Mesenchymal stem cell (in vitro differentiated cells and primary cell): ENCODE results near the gene RRP1.

ENCODE experiments used
- DNase-seq: peaks from one replicate; pipeline ENCODE4 v3.0.0-alpha.2; 2013
- H2AFZ ChIP-seq: one replicate; pipeline ENCODE4 v1.6.1; 2013; ENCODE audit warnings: low read depth, mild to moderate bottlenecking, control low read depth, inconsistent platforms, low read length, moderate library complexity
- H2AK5ac ChIP-seq: 2 replicates; pipeline ENCODE4 v1.6.1; 2013; ENCODE audit warnings: low read length, moderate library complexity, mild to moderate bottlenecking, inconsistent platforms; ENCODE audit not compliant: severe bottlenecking
- H2BK120ac ChIP-seq: one replicate; pipeline ENCODE4 v1.6.1; 2013; ENCODE audit warnings: low read depth, mild to moderate bottlenecking, inconsistent platforms, low read length, moderate library complexity
- H2BK12ac ChIP-seq, 2 experiments: one replicate each; pipeline ENCODE4 v1.6.1; 2013; ENCODE audit warnings: inconsistent platforms in 2 of 2, low read length in 2 of 2, mild to moderate bottlenecking in 2 of 2, moderate library complexity in 2 of 2, control low read depth in 1 of 2
- H2BK15ac ChIP-seq: one replicate; pipeline ENCODE4 v1.6.1; 2013; ENCODE audit warnings: mild to moderate bottlenecking, low read depth, inconsistent platforms; ENCODE audit not compliant: poor library complexity, severe bottlenecking
- H2BK5ac ChIP-seq: 2 replicates; pipeline ENCODE4 v1.6.1; 2013; ENCODE audit warnings: low read depth, mild to moderate bottlenecking, low read length, control low read depth, inconsistent platforms; ENCODE audit not compliant: poor library complexity, severe bottlenecking
- H3K14ac ChIP-seq, 2 experiments: one replicate each; pipeline ENCODE4 v1.6.1; 2013; ENCODE audit warnings: inconsistent platforms in 2 of 2, low read length in 2 of 2, control low read depth in 1 of 2, mild to moderate bottlenecking in 1 of 2, moderate library complexity in 1 of 2
- H3K18ac ChIP-seq, 2 experiments: one replicate each; pipeline ENCODE4 v1.6.1; 2013; ENCODE audit warnings: inconsistent platforms in 2 of 2, low read length in 2 of 2, control low read depth in 1 of 2, low read depth in 1 of 2, mild to moderate bottlenecking in 1 of 2
- H3K23ac ChIP-seq, 2 experiments: one replicate each; pipeline ENCODE4 v1.6.1; 2013; ENCODE audit warnings: inconsistent platforms in 2 of 2, low read length in 2 of 2, mild to moderate bottlenecking in 2 of 2, moderate library complexity in 2 of 2, control low read depth in 1 of 2
- H3K27ac ChIP-seq: 2 replicates; pipeline ENCODE4 v1.5.1; 2013; ENCODE audit warnings: mild to moderate bottlenecking, moderate library complexity, low read length, control low read depth, inconsistent platforms; ENCODE audit not compliant: poor library complexity, severe bottlenecking
- H3K27me3 ChIP-seq, 2 experiments: 2 replicates each; pipeline versions ENCODE4 v1.6.1 to v1.7.0; 2013; ENCODE audit warnings: low read length in 2 of 2, mild to moderate bottlenecking in 2 of 2, moderate library complexity in 2 of 2, control low read depth in 1 of 2, inconsistent platforms in 1 of 2; ENCODE audit not compliant: control insufficient read depth in 1 of 2, insufficient read depth in 1 of 2
- H3K36me3 ChIP-seq, 2 experiments: 2 replicates each; pipeline versions ENCODE4 v1.6.1 to v1.7.0; 2013; ENCODE audit warnings: low read length in 2 of 2, control low read depth in 1 of 2, inconsistent platforms in 1 of 2, low read depth in 1 of 2, mild to moderate bottlenecking in 1 of 2; ENCODE audit not compliant: insufficient read depth in 2 of 2, control insufficient read depth in 1 of 2
- H3K4ac ChIP-seq, 2 experiments: one replicate each; pipeline ENCODE4 v1.6.1; 2013; ENCODE audit warnings: inconsistent platforms in 2 of 2, low read length in 2 of 2, mild to moderate bottlenecking in 2 of 2, moderate library complexity in 2 of 2, control low read depth in 1 of 2, low read depth in 1 of 2
- H3K4me1 ChIP-seq: 2 replicates; pipeline ENCODE4 v1.6.1; 2013; ENCODE audit warnings: low read depth, low read length, control low read depth; ENCODE audit not compliant: control insufficient read depth, insufficient read depth
- H3K4me2 ChIP-seq: 2 replicates; pipeline ENCODE4 v1.6.1; 2013; ENCODE audit warnings: low read length, mild to moderate bottlenecking, inconsistent platforms; ENCODE audit not compliant: poor library complexity, severe bottlenecking
- H3K4me3 ChIP-seq, 2 experiments: 2 replicates each; pipeline versions ENCODE4 v1.5.1 to v1.7.0; 2013; ENCODE audit warnings: low read length in 2 of 2, mild to moderate bottlenecking in 2 of 2, control low read depth in 1 of 2, low read depth in 1 of 2; ENCODE audit not compliant: insufficient read depth in 1 of 2
- H3K79me1 ChIP-seq: replicated peaks from 2 replicates; pipeline ENCODE4 v1.6.1; 2013; ENCODE audit warnings: mild to moderate bottlenecking, control low read depth, low read length, inconsistent platforms; ENCODE audit not compliant: poor library complexity, severe bottlenecking
- H3K9ac ChIP-seq: 2 replicates; pipeline ENCODE4 v1.7.0; 2013; ENCODE audit warnings: mild to moderate bottlenecking, low read length, moderate library complexity
- H3K9me3 ChIP-seq: 2 replicates; pipeline ENCODE4 v1.7.0; 2013; ENCODE audit warnings: mild to moderate bottlenecking, low read length; ENCODE audit not compliant: control insufficient read depth
- H4K8ac ChIP-seq: one replicate; pipeline ENCODE4 v1.6.1; 2013; ENCODE audit warnings: inconsistent platforms, mild to moderate bottlenecking, low read length, moderate library complexity
- H4K91ac ChIP-seq: one replicate; pipeline ENCODE4 v1.6.1; 2013; ENCODE audit warnings: mild to moderate bottlenecking, low read length, inconsistent platforms
- WGBS: methylation state at CpG from one replicate; pipeline ENCODE4 v1.1.7; 2013; ENCODE audit warnings: mixed read lengths; 5-methylcytosine and 5-hydroxymethylcytosine counted together

The RRP1 gene

DNA sequence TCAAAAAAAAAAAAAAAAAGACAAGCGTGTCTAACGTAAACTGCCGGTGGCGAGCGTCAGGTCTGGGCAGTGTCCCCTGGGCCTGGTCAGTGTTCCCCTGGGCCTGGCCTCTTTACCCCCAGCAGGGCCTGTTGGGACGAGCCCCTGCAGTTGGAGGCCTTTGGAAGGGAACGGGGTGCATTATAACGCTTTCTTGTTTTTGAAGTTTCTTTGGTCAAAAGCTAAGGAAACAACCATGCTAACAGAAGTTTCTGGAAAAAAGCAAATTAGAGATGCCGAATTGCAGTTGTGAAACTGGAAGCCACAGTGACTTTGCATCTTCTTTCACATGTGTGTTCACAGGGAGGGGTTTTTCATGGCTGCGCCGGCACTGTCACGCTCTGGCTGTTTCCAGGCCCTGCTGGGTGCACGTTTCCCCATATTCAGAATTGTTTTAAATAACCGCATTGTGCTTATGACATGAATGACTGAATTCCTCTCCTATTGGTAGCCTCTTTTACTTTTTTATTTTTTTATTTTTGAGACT is 16.0 kb downstream of the RRP1 start:
- H3K27ac ChIP-seq, result no peak overlapping the region
- H3K27me3 ChIP-seq, result no peaks in the 10 kb centered on the region
- H3K9ac ChIP-seq, result no peak overlapping the region
- no peak overlapping the region for H2BK120ac ChIP-seq
- no peak overlapping the region for H2AFZ ChIP-seq
- WGBS, result 93% methylated on average over 14 of the region's 14 CpGs
- no peak overlapping the region for H4K8ac ChIP-seq
- no peak overlapping the region for H3K4me2 ChIP-seq
- H3K36me3 ChIP-seq, result peaks cover 53 to 54% of the 10 kb centered on the region in 2 experiments
- H4K91ac ChIP-seq, result no peak overlapping the region
- no peak overlapping the region for H3K23ac ChIP-seq
- no peak overlapping the region for H2BK15ac ChIP-seq
- H3K4me1 ChIP-seq, result no peaks in the 10 kb centered on the region
- H3K79me1 ChIP-seq, result peaks cover 17% of the 10 kb centered on the region
- H2BK5ac ChIP-seq, result no peak overlapping the region
- no peak overlapping the region for H3K4me3 ChIP-seq
- no peak overlapping the region for H3K4ac ChIP-seq
- no peak overlapping the region for H2BK12ac ChIP-seq
- H3K9me3 ChIP-seq, result no peaks in the 10 kb centered on the region
- H3K14ac ChIP-seq, result no peak overlapping the region
- no peak overlapping the region for H2AK5ac ChIP-seq
- H3K18ac ChIP-seq, result no peak overlapping the region
- DNase-seq, result no peak

DNA sequence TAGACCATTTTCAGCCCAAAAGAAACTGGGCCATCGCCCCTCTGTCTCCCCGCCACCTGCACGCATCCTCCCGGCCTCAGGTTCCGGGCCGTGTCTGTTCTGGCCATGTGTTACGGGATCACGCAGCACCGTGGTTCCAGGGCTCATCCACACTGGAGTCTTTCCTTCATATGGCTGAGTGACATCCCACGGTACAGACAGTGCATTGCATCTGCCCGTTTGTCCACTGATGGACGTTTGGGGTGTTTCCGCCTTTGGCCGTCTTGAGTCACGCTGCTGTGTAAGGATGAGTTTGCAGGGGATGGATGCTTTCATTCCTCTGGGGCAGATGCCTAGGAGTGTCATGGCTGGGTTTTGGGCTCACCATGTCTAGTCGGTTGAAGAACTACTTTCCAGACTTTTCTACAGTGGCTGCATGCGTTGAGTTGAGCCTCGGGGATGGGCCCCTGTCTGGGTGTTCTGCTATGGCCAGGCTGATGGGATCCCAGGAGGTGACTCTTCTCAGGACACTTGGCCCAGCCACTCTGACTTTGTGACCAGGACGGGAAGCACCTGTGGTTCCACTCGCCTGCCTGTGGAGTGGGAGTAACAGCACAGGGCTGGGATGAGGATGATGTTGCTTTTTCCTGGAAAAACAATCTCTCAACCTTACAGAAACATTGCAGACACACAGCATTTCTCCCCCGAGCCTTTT is 16.8 kb downstream of the RRP1 start:
- DNase-seq, result no peak
- no peak overlapping the region for H4K8ac ChIP-seq
- H3K4me3 ChIP-seq, result no peak overlapping the region
- no peak overlapping the region for H2AFZ ChIP-seq
- peaks cover 6% of the 10 kb centered on the region for H3K4me1 ChIP-seq
- H3K23ac ChIP-seq, result no peak overlapping the region
- no peak overlapping the region for H2BK15ac ChIP-seq
- H3K14ac ChIP-seq, result no peak overlapping the region
- no peak overlapping the region for H3K4me2 ChIP-seq
- no peak overlapping the region for H2AK5ac ChIP-seq
- H3K18ac ChIP-seq, result no peak overlapping the region
- H2BK12ac ChIP-seq, result no peak overlapping the region
- no peak overlapping the region for H2BK120ac ChIP-seq
- H3K27me3 ChIP-seq, result peaks cover 0 to 3% of the 10 kb centered on the region in 2 experiments
- no peaks in the 10 kb centered on the region for H3K9me3 ChIP-seq
- peaks cover 12% of the 10 kb centered on the region for H3K79me1 ChIP-seq
- H3K36me3 ChIP-seq, result peaks cover 45 to 46% of the 10 kb centered on the region in 2 experiments
- no peak overlapping the region for H3K9ac ChIP-seq
- H4K91ac ChIP-seq, result no peak overlapping the region
- H2BK5ac ChIP-seq, result no peak overlapping the region
- WGBS, result 96% methylated on average over 19 of the region's 21 CpGs
- no peak overlapping the region for H3K27ac ChIP-seq
- H3K4ac ChIP-seq, result no peak overlapping the region

DNA sequence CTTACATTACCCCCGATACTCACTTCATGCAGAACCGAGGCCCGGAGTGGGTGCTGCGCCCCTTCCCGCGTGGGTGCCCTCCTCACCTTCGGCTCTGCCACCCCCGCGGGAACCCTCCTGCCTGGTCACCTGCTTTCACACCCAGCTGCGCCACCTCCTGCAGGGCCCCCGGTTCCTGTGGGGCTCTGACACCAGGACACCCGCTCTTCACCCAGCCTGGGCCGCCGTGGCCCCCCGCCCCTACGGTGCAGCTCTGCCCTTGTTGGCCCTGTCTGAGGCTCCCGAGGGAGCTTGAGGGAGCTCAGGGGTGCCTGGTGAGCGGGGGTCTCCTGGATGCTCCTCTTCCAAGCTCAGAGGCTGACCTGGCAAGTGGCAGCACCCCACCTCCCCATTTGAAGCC is 19.0 kb downstream of the RRP1 start:
- no peak overlapping the region for H3K9ac ChIP-seq
- H2BK15ac ChIP-seq, result no peak overlapping the region
- peaks cover 6% of the 10 kb centered on the region for H3K4me1 ChIP-seq
- DNase-seq, result no peak
- no peak overlapping the region for H3K4me2 ChIP-seq
- peaks cover 3% of the 10 kb centered on the region for H3K79me1 ChIP-seq
- H3K27ac ChIP-seq, result no peak overlapping the region
- WGBS, result 86% methylated on average over 18 of the region's 18 CpGs
- no peak overlapping the region for H3K14ac ChIP-seq
- no peak overlapping the region for H3K4ac ChIP-seq
- H2BK12ac ChIP-seq, result no peak overlapping the region
- no peak overlapping the region for H3K23ac ChIP-seq
- peaks cover 23 to 24% of the 10 kb centered on the region in 2 experiments for H3K36me3 ChIP-seq
- no peak overlapping the region for H2BK5ac ChIP-seq
- H2BK120ac ChIP-seq, result no peak overlapping the region
- no peak overlapping the region for H2AK5ac ChIP-seq
- H2AFZ ChIP-seq, result no peak overlapping the region
- H3K9me3 ChIP-seq, result no peaks in the 10 kb centered on the region
- H3K18ac ChIP-seq, result no peak overlapping the region
- no peak overlapping the region for H4K91ac ChIP-seq
- H4K8ac ChIP-seq, result no peak overlapping the region
- H3K4me3 ChIP-seq, result no peak overlapping the region
- H3K27me3 ChIP-seq, result peaks cover 0 to 19% of the 10 kb centered on the region in 2 experiments

DNA sequence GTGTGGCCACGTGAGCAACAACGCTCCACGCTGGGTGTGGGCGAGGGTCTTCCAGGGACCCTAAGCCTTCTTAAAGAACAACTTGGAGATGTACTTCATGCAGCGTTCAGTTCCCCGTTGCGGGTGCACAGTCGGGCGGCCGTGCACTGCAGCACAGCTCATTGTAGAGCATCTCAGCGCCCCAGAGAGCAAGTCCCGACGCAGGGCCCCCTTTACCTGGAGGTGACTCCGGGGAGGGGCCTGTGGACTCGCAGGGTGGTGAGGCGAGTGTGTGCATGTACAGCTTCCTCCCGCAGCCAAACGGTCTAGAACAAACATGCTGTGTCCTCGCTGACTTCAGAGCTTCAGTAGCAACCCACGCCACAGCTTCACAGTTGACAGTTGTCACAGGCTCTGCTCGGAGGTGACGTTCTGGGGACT is 19.5 kb downstream of the RRP1 start:
- Histone ChIP-seq H3K79me1 (peaks cover 3% of the 10 kb centered on the region), H4K91ac (no peak overlapping the region), H3K9ac (no peak overlapping the region), H2BK12ac (no peak overlapping the region), H2BK120ac (no peak overlapping the region), H3K18ac (no peak overlapping the region), H2BK5ac (no peak overlapping the region), H4K8ac (no peak overlapping the region), H3K27ac (no peak overlapping the region), H2AK5ac (no peak overlapping the region), H2BK15ac (no peak overlapping the region), H3K23ac (no peak overlapping the region), H2AFZ (no peak overlapping the region), H3K4me3 (no peak overlapping the region), H3K14ac (no peak overlapping the region), H3K4me2 (no peak overlapping the region), H3K9me3 (no peaks in the 10 kb centered on the region), H3K27me3 (peaks cover 0 to 21% of the 10 kb centered on the region in 2 experiments), H3K4ac (no peak overlapping the region), H3K36me3 (peaks cover 19 to 20% of the 10 kb centered on the region in 2 experiments), H3K4me1 (peaks cover 6% of the 10 kb centered on the region)
- 91% methylated on average over 22 of the region's 22 CpGs for WGBS
- DNase-seq, result no peak
